AG09309 (cell line): ENCODE results near the gene RHEBL1.

Source experiments
- DNase-seq: peaks from one replicate; pipeline ENCODE4 v3.0.0-alpha.2; 2010; ENCODE audit warnings: low read depth
- H3K4me3 ChIP-seq: 2 replicates; pipeline ENCODE4 v1.5.1; 2011; ENCODE audit warnings: mild to moderate bottlenecking, low read depth, low read length, moderate library complexity; ENCODE audit not compliant: control insufficient read depth
- TF ChIP-seq, protein P1 (sequence below): IDR thresholded peaks from 2 replicates; pipeline ENCODE4 v1.5.1; 2011; ENCODE audit warnings: mild to moderate bottlenecking, low read depth, low read length, inconsistent platforms; ENCODE audit not compliant: insufficient read depth, control insufficient read depth; ENCODE audit errors: missing control alignments

The RHEBL1 gene

DNA sequence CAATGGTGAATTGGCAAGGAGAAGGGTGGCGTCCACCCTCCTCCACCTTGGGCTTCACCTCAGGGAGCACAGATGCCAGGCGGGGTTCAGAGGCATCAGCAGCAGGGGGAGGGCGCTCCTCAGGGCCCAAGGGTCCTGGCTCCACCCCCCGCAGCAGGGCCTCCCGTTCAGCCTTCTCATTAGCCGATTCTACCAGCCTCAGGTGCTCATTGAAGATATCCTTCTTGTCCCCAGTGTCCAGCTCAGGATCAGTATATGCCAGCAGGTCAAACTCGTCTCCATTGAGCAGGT, 31.9 kb downstream of the RHEBL1 start:
- H3K4me3 ChIP-seq = no peak overlapping the region
- no peak for DNase-seq
- TF ChIP-seq, protein P1, sequence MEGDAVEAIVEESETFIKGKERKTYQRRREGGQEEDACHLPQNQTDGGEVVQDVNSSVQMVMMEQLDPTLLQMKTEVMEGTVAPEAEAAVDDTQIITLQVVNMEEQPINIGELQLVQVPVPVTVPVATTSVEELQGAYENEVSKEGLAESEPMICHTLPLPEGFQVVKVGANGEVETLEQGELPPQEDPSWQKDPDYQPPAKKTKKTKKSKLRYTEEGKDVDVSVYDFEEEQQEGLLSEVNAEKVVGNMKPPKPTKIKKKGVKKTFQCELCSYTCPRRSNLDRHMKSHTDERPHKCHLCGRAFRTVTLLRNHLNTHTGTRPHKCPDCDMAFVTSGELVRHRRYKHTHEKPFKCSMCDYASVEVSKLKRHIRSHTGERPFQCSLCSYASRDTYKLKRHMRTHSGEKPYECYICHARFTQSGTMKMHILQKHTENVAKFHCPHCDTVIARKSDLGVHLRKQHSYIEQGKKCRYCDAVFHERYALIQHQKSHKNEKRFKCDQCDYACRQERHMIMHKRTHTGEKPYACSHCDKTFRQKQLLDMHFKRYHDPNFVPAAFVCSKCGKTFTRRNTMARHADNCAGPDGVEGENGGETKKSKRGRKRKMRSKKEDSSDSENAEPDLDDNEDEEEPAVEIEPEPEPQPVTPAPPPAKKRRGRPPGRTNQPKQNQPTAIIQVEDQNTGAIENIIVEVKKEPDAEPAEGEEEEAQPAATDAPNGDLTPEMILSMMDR = no peak

DNA sequence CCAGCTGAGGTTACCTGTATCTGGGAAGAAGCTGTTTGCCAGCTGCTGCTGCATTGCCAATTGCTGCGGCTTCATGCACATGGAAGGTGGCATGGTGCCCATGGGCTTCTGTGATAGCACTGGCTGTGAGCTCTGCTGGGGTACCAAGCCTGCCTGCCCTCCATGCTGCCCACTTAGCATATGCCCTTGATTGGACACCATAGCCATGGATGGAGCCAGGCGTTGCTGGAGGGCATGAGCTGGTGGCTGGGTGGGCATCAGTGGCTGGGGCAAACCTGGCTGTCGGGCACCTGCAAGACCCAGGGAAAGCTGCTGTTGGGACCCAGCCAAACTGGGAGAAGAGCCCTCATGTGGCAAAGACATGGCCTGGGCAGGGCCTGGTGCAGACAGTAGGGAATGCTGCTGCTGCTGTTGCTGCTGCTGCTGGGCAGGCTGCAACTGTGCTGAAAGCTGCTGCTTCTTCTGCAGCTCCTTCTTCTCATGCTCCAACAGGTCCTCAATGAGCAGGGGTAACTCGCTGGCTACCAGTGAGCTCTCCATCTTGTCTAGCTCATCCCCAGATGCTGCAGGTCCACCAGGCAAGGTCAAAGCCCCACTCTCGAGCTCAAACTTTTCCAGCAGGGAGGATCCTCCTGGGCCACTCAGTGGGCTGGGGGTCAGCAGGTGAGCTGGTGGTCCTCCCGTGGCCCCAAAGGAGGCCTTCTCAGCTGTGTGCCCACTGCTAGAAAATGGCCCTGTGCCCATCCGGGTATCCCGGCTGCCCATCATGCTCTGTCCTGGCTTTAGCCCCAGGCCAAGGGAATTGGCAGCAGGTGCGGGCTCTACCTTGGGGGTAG, 32.5 kb downstream of the RHEBL1 start:
- DNase-seq = no peak
- TF ChIP-seq, protein P1 = no peak
- H3K4me3 ChIP-seq = no peak overlapping the region

DNA sequence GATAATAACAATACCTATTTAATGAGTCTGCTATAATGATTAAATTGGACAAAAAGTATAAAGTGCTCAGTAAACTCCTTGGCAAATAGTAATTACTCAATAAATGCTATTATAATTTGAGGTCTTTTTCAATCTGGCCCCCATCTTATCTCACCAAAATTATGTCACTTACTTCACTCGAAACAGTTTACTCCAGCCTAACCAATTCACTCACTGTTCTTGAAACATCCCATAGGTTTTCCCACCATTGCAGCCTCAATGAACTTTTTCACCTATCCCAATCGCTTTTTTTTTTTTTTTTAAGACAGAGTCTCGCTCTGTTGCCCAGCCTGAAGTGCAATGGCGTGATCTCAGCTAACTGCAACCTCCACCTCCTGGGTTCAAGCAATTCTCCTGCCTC, 33.8 kb downstream of the RHEBL1 start:
- TF ChIP-seq, protein P1 = no peak
- DNase-seq = no peak
- no peak overlapping the region for H3K4me3 ChIP-seq

DNA sequence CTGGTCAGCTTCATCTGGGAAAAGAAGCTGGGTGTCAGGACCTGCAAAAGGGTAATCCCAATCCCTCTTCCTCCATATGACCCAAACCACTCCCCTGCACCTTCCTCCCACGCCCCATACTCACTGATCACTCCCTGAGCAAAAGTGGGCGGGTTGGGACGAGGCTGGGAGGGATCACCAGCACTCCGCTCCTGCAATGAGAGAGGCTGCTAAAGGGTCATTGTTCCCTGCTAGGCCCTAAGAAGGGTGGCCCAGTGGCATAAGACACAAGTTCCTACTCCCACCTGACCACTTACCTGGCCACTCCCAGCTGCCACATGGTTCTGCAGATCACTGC, 35.5 kb downstream of the RHEBL1 start:
- DNase-seq = no peak
- H3K4me3 ChIP-seq = no peak overlapping the region
- TF ChIP-seq, protein P1 = no peak

DNA sequence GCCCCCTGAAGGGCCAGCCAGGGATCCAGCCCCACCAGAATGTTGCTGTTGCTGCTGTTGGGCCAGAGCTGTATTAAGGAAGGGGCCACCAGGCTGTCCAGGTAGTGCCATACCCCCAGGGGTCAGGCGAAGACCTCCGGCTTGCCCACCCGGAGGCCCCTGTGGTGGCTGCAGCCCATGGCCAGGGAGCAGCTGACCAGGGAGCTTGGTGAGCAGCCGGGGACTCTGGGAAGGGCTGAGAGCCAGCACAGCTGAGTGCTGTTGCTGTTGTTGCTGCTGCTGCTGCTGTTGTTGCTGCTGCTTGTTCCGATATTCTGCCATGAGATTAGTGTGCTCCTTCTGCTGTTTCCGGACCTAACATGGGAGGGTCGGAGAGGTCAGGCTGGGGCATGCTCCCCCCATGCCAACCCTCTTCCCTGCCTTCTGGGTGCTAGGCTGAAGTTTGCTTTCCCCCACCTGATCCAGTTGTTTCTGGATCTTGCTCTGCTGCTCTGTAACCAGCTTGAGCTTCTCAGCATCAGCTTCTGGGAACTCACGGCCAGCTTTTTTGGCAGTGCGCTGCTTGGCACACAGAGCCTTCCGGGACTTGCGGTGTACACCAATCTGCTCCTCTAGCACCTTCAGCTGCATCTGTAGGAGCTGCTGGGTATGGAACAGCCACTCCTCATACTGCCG, 36.0 kb downstream of the RHEBL1 start:
- no peak for DNase-seq
- TF ChIP-seq, protein P1 = no peak
- no peak overlapping the region for H3K4me3 ChIP-seq

DNA sequence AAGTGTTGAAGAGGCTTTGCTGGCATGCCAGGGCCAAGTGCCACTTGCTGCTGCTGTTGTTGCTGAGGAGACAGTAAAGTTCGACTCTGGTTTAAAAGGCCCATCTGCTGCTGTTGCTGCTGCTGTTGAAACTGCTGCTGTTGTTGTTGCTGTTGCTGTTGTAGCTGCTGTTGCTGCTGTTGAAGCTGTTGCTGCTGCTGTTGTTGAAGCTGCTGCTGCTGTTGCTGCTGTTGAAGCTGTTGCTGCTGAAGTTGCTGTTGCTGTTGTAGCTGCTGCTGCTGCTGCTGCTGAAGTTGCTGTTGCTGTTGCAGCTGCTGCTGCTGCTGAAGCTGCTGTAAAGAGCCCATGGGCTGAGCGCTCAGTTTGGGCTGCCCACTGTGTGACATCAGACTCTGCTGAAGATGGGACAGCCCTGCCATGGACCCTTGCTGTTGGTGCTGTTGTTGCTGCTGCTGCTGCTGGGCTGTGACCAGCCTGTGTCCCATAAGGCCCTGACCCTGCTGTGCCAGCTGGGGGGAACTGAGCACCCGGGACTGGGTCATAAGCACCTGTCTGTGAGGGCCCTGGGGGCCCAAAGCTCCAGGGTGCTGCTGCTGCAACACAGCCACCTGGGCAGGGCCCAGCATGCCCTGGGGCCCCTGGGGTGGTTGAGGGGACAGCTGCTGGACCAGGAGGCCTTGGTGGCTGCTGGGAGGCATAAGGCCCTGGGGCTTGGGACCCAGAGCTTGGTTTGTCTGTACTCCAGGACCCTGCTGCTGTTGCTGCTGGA, 36.9 kb downstream of the RHEBL1 start:
- no peak overlapping the region for H3K4me3 ChIP-seq
- no peak for DNase-seq
- TF ChIP-seq, protein P1 = no peak
